B cell (primary cell): ENCODE measurements around the gene ZNF319. TPM values are rescaled to one million over a fixed set of nuclear protein-coding genes. Genes with fewer than 3 reads are reported as not detected.

ENCODE experiments used
- ATAC-seq: fragments of 200-7000 bp; cut with Tn5 transposase; one replicate; pipeline ENCODE4 v1.10.0; 2021; ENCODE audit warnings: low read depth, mild to moderate bottlenecking, moderate number of reproducible peaks, moderate library complexity
- CTCF ChIA-PET: fragments of 350-600 bp; sonication (Branson Sonifier 250); formaldehyde crosslinking; loops from one replicate; lab custom pipeline; 2021; ENCODE audit warnings: antibody characterized with exemption, inconsistent platforms; lab: Charles Lee
- POLR2A ChIA-PET: fragments of 350-600 bp; sonication (Branson Sonifier 250); formaldehyde crosslinking; loops from one replicate; lab custom pipeline; 2021; ENCODE audit warnings: antibody characterized with exemption; lab: Charles Lee
- DNase-seq: peaks from one replicate; pipeline ENCODE4 v3.0.0; 2013
- H2AFZ ChIP-seq: 2 replicates; pipeline ENCODE4 v1.6.1; 2012; ENCODE audit warnings: mild to moderate bottlenecking, low read depth, low read length; ENCODE audit not compliant: insufficient read depth, poor library complexity, severe bottlenecking
- H3K27ac ChIP-seq, 2 donors: 1 replicate in 1 of 2; 2 replicates in 1 of 2; pipeline ENCODE4 v1.5.1; 2012 to 2013; ENCODE audit warnings: low read length in 2 of 2, mild to moderate bottlenecking in 2 of 2, moderate library complexity in 1 of 2
- H3K27me3 ChIP-seq, 4 experiments: fragments of 200-600 bp in 1 of 4; sonication (generic) in 1 of 4; replicated peaks in 1 of 4; 1 replicate in 2 of 4; 2 replicates in 2 of 4; pipeline versions ENCODE4 v1.6.1 to v1.7.0; 2013 to 2016; ENCODE audit warnings: low read length in 3 of 4, mild to moderate bottlenecking in 2 of 4, mixed read lengths in 1 of 4, moderate library complexity in 1 of 4; ENCODE audit not compliant: insufficient read depth in 4 of 4, control insufficient read depth in 3 of 4; ENCODE audit errors: control extremely low read depth in 1 of 4
- H3K36me3 ChIP-seq, 2 experiments: replicated peaks in 1 of 2; 1 replicate in 1 of 2; 2 replicates in 1 of 2; pipeline versions ENCODE4 v1.6.1 to v1.7.1; 2013; ENCODE audit warnings: low read length in 1 of 2; ENCODE audit not compliant: insufficient read depth in 2 of 2, control insufficient read depth in 1 of 2; ENCODE audit errors: control extremely low read depth in 1 of 2, extremely low read depth in 1 of 2
- H3K4me1 ChIP-seq, 2 donors: fragments of 200-600 bp in 1 of 2; sonication (generic) in 1 of 2; 1 replicate in 1 of 2; 2 replicates in 1 of 2; pipeline versions ENCODE4 v1.5.1 to v1.6.1; 2013 to 2017; ENCODE audit warnings: low read length in 2 of 2; ENCODE audit not compliant: control insufficient read depth in 2 of 2, insufficient read depth in 2 of 2
- H3K4me2 ChIP-seq: replicated peaks from 2 replicates; pipeline ENCODE3; 2012; ENCODE audit warnings: mild to moderate bottlenecking, low read depth, low read length; ENCODE audit not compliant: poor library complexity, severe bottlenecking
- H3K4me3 ChIP-seq, 5 experiments: fragments of 200-600 bp in 1 of 5; sonication (generic) in 1 of 5; 1 replicate in 3 of 5; 2 replicates in 2 of 5; pipeline versions ENCODE4 v1.5.1 to v1.7.0; 2011 to 2016; ENCODE audit warnings: low read length in 4 of 5, mild to moderate bottlenecking in 4 of 5, low read depth in 2 of 5, control low read depth in 1 of 5, moderate library complexity in 1 of 5; ENCODE audit not compliant: insufficient read depth in 1 of 5; ENCODE audit errors: control extremely low read depth in 1 of 5, extremely low read depth in 1 of 5
- H3K79me2 ChIP-seq: fragments of 200-600 bp; sonication (generic); one replicate; pipeline ENCODE4 v1.6.0; 2016; ENCODE audit warnings: low read length; ENCODE audit not compliant: control insufficient read depth, insufficient read depth
- H3K9ac ChIP-seq: fragments of 200-600 bp; sonication (generic); 2 replicates; pipeline ENCODE4 v1.6.1; 2017; ENCODE audit warnings: mild to moderate bottlenecking, low read length, moderate library complexity
- H3K9me3 ChIP-seq, 3 donors: one replicate each; pipeline versions ENCODE4 v1.6.1 to v1.7.1; 2013; ENCODE audit warnings: low read length in 2 of 3; ENCODE audit not compliant: control insufficient read depth in 2 of 3, insufficient read depth in 1 of 3; ENCODE audit errors: control extremely low read depth in 1 of 3
- H4K20me1 ChIP-seq: 2 replicates; pipeline ENCODE4 v1.6.0; 2012; ENCODE audit warnings: mild to moderate bottlenecking, low read length; ENCODE audit not compliant: insufficient read depth, control insufficient read depth, poor library complexity, severe bottlenecking
- H3K27ac Mint-ChIP-seq: one replicate; pipeline ENCODE4 v1.8.0; 2021; ENCODE audit warnings: mixed read lengths
- H3K27me3 Mint-ChIP-seq: one replicate; pipeline ENCODE4 v1.8.0; 2021; ENCODE audit warnings: mixed read lengths
- H3K4me1 Mint-ChIP-seq: one replicate; pipeline ENCODE4 v1.8.0; 2021; ENCODE audit warnings: mixed read lengths
- H3K4me3 Mint-ChIP-seq: one replicate; pipeline ENCODE4 v1.8.0; 2021; ENCODE audit warnings: mixed read lengths
- H3K9me3 Mint-ChIP-seq: one replicate; pipeline ENCODE4 v1.8.0; 2022; ENCODE audit warnings: mixed read lengths; ENCODE audit not compliant: insufficient read depth
- EZH2 ChIP-seq: IDR thresholded peaks from 2 replicates; pipeline ENCODE4 v1.6.1; 2012; ENCODE audit warnings: borderline replicate concordance, low read depth, mild to moderate bottlenecking, moderate library complexity, low read length; ENCODE audit not compliant: insufficient read depth, poor library complexity, severe bottlenecking
- WGBS: methylation state at CpG from one replicate; pipeline ENCODE4 v1.1.5; 2013; ENCODE audit warnings: missing lambda C conversion rate; ENCODE audit not compliant: insufficient coverage; 5-methylcytosine and 5-hydroxymethylcytosine counted together
- intact Hi-C: fragments of 100-400 bp; cut with micrococcal nuclease; formaldehyde crosslinking; loops from one replicate; pipeline ENCODE4 v1.10.0; 2022
- polyA plus RNA-seq: library from polyadenylated mRNA; depleted of rRNA; stranded (reverse); fragments of >200 nt; gene quantifications from 2 replicates; pipeline ENCODE4 v1.2.3, GENCODE V29; 2012
- total RNA-seq, 2 donors: library from RNA; stranded (reverse); fragments of 120-200 nt in 1 of 2; gene quantifications; 1 replicate in 1 of 2; 2 replicates in 1 of 2; pipeline versions ENCODE4 v1.2.3 to v1.2.4, GENCODE V29; 2013 to 2022
- TF ChIP-seq, protein P1 (sequence below): fragments of 200-600 bp; IDR thresholded peaks from one replicate; pipeline ENCODE4 v1.8.0; 2022; ENCODE audit warnings: antibody characterized with exemption, mild to moderate bottlenecking

Gene ZNF319
- total and polyA plus RNA-seq, 2 donors (not counting 1 experiment from before 2014, with no cell fraction given), result 12.4 to 15.1 TPM

DNA sequence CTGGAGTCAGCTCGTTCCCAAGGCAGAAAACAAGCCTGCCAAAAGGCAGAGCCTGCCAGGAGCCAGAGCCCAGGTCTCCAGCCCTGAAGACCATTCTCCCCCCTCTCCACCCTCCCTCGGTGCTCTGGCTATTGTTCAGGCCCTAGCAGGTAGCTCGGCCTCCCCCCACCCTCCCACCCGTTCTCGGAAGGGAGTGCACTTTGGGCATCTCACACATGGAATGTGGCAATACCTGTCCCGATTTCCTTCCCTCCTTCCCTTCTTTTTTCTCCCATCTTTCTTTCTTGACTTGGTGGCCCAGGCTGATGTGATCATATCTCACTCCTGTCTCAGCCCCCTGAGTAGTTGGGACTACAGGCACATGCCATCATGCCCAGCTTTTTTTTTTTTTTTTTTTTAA lies 41.9 kb downstream of the ZNF319 start:
- intact Hi-C loops, result no loop called here
- no peak for DNase-seq
- H3K4me3 ChIP-seq, result no peak overlapping the region
- H3K4me1 ChIP-seq, result no peaks in the 10 kb centered on the region
- Mint-ChIP-seq H3K4me1 (no peaks in the 10 kb centered on the region), H3K9me3 (no peaks in the 10 kb centered on the region), H3K27me3 (peaks cover 11% of the 10 kb centered on the region), H3K27ac (no peak overlapping the region), H3K4me3 (no peak overlapping the region)
- H3K27ac ChIP-seq, result no peak overlapping the region
- H2AFZ ChIP-seq, result no peak overlapping the region
- TF ChIP-seq, protein P1, sequence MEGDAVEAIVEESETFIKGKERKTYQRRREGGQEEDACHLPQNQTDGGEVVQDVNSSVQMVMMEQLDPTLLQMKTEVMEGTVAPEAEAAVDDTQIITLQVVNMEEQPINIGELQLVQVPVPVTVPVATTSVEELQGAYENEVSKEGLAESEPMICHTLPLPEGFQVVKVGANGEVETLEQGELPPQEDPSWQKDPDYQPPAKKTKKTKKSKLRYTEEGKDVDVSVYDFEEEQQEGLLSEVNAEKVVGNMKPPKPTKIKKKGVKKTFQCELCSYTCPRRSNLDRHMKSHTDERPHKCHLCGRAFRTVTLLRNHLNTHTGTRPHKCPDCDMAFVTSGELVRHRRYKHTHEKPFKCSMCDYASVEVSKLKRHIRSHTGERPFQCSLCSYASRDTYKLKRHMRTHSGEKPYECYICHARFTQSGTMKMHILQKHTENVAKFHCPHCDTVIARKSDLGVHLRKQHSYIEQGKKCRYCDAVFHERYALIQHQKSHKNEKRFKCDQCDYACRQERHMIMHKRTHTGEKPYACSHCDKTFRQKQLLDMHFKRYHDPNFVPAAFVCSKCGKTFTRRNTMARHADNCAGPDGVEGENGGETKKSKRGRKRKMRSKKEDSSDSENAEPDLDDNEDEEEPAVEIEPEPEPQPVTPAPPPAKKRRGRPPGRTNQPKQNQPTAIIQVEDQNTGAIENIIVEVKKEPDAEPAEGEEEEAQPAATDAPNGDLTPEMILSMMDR, result no peak
- no peak for TF ChIP-seq EZH2
- no peak overlapping the region for H3K9ac ChIP-seq
- H3K9me3 ChIP-seq, result peaks cover 0 to 7% (median 0%) of the 10 kb centered on the region in 3 donors
- ATAC-seq, result no peak
- no peaks in the 10 kb centered on the region for H3K79me2 ChIP-seq
- no peak overlapping the region for H3K4me2 ChIP-seq
- no peaks in the 10 kb centered on the region for H3K36me3 ChIP-seq
- WGBS, result 80% methylated on average over 6 of the region's 6 CpGs
- ChIA-PET CTCF (no interaction called here), POLR2A (no interaction called here)
- H3K27me3 ChIP-seq, result no peaks in the 10 kb centered on the region
- no peaks in the 10 kb centered on the region for H4K20me1 ChIP-seq

DNA sequence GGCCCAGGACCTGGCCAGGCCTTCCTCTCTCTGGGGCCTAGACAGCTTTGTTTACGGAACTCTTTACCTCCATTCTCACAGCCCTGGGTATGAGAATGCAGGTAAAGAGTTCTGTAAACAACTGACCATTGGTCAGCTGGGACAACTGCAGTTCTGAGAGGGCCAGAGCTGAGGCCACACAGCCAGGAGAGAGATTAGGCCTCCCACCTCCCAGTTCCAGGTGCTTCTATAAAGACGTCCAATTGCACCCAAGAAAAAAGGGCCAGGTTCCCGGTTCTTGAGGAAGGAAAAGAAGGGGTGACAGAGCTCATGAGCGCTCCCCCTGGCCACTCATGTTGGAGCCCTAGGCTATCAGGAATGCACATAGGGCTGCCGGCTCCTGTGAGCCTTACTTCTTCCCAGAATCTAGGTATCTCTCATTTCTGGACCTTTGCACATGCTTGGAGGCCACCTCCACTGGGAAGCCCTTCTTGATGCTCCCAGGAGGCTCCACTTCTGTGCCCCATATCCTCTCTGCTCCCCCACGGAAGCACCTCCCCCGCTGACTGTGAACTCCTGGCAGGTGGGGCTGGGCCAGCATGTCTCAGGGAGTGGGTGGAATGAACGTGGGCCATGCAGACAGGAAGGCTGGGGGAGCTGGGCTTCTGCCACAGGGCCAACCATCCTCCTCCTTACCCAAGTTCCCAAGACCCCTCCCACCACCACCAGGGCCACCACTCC lies 42.6 kb downstream of the ZNF319 start:
- H3K4me3 Mint-ChIP-seq, result no peak overlapping the region
- Histone ChIP-seq H3K4me1 (no peaks in the 10 kb centered on the region), H3K9ac (no peak overlapping the region), H3K9me3 (peaks cover 0 to under 1% (median 0%) of the 10 kb centered on the region in 3 donors), H3K79me2 (no peaks in the 10 kb centered on the region), H3K4me2 (no peak overlapping the region), H2AFZ (no peak overlapping the region), H3K27me3 (no peaks in the 10 kb centered on the region), H4K20me1 (no peaks in the 10 kb centered on the region), H3K4me3 (no peak overlapping the region), H3K36me3 (no peaks in the 10 kb centered on the region), H3K27ac (no peak overlapping the region)
- peaks cover 11% of the 10 kb centered on the region for H3K27me3 Mint-ChIP-seq
- ATAC-seq (no peak), DNase-seq (no peak)
- H3K9me3 Mint-ChIP-seq, result no peaks in the 10 kb centered on the region
- POLR2A ChIA-PET, result no interaction called here
- intact Hi-C loops, result no loop called here
- CTCF ChIA-PET, result no interaction called here
- TF ChIP-seq, protein P1, result no peak
- TF ChIP-seq EZH2, result no peak
- H3K27ac Mint-ChIP-seq, result no peak overlapping the region
- WGBS, result 90% methylated on average over 3 of the region's 8 CpGs
- H3K4me1 Mint-ChIP-seq, result no peaks in the 10 kb centered on the region
